ENCODE data around the gene PAFAH1B2.
"Not testable (repeated sequence)": the region's sequence is repeated elsewhere in the genome, so short reads cannot be mapped to it uniquely, and the experiment has no call there.

The PAFAH1B2 gene

DNA sequence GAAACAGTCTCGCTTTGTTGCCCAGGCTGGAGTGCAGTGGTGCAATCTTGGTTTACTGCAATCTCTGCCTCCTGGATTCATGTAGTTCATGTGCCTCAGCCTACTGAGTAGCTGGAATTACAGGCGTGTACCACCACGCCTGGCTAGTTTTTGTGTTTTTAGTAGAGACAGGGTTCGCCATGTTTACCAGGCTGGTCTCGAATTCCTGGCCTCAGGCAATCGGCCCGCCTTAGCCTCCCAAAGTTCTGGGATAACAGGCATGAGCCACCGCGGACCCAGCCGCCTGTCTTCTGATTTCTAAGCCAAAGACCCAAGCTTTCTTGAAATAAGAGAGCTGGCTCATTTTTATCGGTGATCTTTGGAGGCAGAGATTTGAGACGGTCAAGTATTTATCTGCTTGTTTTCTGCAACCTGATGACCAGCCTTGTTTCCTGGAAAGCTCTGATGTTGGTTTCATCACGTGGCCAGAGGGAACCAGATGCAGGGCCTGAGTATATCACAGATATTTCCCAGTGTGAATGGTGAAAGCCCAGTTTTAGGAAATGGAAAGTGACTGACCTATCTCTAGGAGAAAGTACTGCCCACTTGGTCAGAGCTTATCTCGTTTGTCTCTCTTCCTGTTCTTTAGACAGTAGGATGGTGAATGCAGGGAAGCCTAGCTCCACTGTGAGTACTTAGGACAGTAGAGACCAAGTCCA is 28.8 kb downstream of the PAFAH1B2 start:
- no peak for DNase-seq (ENCODE audit: low read depth in 2 of 2)

GRCh38 chr11:117175104-117175503 is 31.0 kb downstream of the PAFAH1B2 start:
- DNase-seq (ENCODE audit: low read depth in 2 of 2) = no peak

- no peak for DNase-seq (ENCODE audit: low read depth in 2 of 2)
Measured at GRCh38 chr11:117175781-117176180, 31.7 kb downstream of the PAFAH1B2 start.

- no peak for DNase-seq (ENCODE audit: low read depth in 2 of 2)
Measured at GRCh38 chr11:117176186-117176585, 32.1 kb downstream of the PAFAH1B2 start.

GRCh38 chr11:117177534-117178209 is 33.6 kb downstream of the PAFAH1B2 start:
- DNase-seq (ENCODE audit: low read depth in 2 of 2) = no peak

DNA sequence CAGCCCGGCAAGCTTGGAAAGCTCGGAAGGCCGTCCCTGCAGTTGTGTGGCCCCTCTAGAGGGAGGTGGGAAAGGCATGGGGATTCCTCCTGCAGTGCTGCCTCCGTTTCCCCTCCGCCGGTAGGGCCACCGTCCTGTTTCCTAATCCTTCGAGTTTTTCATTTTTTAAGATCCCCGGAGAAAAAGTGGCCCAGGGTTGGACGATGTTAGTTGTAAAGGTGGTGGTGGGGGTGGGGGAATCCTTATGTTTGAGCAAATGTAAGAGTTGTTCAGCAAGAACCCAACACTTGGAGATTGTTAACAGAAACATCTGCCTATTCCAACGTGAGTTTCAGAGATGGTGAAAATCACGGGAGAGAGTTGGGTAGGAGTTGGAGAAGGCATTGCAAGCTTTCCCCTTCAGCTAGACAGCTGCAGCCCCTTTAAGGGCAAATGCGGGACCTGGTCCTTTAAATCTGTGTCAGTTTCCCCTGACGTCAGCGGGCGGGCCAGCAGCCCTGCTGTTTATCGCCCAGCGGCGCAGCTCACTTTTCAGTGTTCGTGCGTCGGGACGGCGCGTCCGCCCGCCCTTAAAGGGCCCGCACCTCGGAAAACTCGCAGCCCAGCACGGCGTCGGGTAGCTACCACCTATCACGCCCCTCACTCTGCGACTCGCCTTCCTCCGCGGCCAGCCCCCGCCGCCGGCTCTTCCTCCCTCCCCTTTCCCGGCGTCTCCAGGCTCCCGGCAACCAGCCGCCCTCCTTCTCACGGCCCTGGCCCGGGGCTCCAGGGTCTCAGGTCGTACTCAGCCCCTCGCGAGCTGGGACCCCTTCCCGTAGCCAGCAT is 34.3 kb downstream of the PAFAH1B2 start, which contains the start of gene SIDT2:
Gene SIDT2, plus strand, starts transcription at position 534 of the 825 bp plus-strand sequence. CDS start 521 bp downstream, outside the sequence.
- peak; percentile 77 to 79 for DNase-seq (ENCODE audit: low read depth in 2 of 2)

- DNase-seq (ENCODE audit: low read depth in 2 of 2) = peak in 1 of 2 donors; percentile 6
Measured at GRCh38 chr11:117179048-117179999, 35.2 kb downstream of the PAFAH1B2 start.

DNA sequence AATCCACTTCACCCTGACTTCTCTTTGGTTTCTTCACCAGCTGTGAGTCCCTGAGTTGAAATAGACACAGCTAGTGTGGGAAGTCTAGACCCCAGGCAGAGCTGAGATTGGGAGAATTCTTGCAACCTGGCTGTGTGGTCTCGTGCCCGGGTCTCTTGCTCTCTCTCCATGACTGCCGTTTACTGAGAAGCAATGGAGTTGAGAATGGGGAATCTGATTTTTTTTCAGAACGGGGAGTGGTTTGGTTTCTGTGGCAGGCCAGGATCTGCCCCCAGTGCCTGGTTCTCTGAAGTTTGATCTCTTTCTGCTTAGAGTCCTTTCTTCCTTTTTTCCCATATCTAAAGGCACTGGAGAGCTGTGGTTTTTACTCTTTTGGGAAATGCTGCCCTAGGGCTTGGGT is 35.9 kb downstream of the PAFAH1B2 start:
- DNase-seq (ENCODE audit: low read depth in 2 of 2) = no peak

- DNase-seq (ENCODE audit: low read depth in 2 of 2) = peak in 1 of 2 donors; percentile 9
Measured at GRCh38 chr11:117180661-117181585, 36.8 kb downstream of the PAFAH1B2 start.

- DNase-seq (ENCODE audit: low read depth in 2 of 2) = no peak
Measured at GRCh38 chr11:117181586-117182550, 37.8 kb downstream of the PAFAH1B2 start.

GRCh38 chr11:117182551-117182935 is 38.5 kb downstream of the PAFAH1B2 start:
- DNase-seq (ENCODE audit: low read depth in 2 of 2) = no peak

DNA sequence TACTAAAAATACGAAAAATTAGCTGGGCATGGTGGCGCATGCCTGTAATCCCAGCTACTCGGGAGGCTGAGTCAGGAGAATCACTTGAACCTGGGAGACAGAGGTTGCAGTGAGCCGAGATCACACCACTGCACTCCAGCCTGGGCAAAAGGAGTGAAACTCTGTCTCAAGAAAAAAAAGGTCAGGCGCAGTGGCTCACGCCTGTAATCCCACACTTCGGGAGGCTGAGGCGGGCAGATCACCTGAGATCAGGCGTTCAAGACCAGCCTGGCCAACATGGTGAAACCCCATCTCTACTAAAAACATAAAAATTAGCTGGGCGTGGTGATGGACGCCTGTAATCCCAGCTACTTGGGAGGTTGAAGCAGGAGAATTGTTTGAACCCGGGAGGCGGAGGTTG is 39.1 kb downstream of the PAFAH1B2 start:
- DNase-seq (ENCODE audit: low read depth in 2 of 2) = not testable (repeated sequence)

- no peak for DNase-seq (ENCODE audit: low read depth in 2 of 2)
Measured at GRCh38 chr11:117183724-117184349, 39.8 kb downstream of the PAFAH1B2 start.

GRCh38 chr11:117185736-117186430 is 41.8 kb downstream of the PAFAH1B2 start:
- no peak for DNase-seq (ENCODE audit: low read depth in 2 of 2)

GRCh38 chr11:117186431-117186761 is 42.3 kb downstream of the PAFAH1B2 start:
- DNase-seq (ENCODE audit: low read depth in 2 of 2) = no peak

- no peak for DNase-seq (ENCODE audit: low read depth in 2 of 2)
Measured at GRCh38 chr11:117187007-117187406, 42.9 kb downstream of the PAFAH1B2 start.

DNA sequence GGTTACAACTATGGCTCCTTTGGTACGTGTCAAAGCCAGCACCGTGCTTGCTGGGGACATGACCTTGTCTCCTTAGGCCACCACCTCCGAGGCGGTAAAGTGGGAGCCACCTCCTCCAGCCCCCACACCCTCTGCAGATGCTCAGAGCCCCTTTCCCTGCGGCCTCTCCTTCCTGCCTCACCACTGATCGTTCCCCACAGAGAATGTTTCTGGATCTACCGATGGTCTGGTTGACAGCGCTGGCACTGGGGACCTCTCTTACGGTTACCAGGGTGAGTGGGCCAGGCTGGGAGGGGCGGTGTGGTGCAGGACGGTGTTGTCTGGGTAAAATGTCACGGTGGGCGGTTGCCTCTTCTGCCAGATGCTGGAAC is 43.3 kb downstream of the PAFAH1B2 start:
- DNase-seq (ENCODE audit: low read depth in 2 of 2) = no peak
